ENCODE measurements around the gene SPTBN5.

The SPTBN5 gene

DNA sequence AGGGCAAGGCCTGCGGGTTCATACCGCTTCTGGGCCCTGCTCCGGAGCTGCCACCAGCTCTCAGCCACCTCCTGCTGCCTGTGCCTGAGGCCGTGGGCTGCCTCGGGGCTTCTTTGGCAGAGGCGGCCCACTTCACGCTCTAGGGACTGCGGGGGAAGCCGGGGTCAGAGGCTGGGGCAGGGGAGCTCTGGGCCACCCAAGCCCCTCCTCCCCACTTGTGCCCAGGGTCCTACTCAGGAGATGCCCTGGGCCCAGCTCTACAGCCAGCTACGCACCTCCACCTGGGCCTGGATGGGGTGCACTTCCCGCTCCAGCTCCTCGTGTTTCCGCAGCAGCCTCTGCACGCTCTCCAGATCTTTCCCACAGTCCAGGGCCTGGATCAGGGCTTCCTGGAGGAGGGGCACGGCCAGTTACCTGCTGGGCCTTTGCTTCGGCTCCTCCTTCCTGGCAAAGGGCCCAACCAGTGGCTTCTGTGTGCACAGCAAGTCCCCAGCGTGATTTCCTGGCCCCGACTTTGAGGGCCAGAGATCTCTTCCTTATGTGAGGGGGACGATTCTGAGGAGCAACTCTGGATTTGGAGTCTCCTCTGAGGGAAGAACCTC is 31.2 kb downstream of the SPTBN5 start:
- no peak for DNase-seq

DNA sequence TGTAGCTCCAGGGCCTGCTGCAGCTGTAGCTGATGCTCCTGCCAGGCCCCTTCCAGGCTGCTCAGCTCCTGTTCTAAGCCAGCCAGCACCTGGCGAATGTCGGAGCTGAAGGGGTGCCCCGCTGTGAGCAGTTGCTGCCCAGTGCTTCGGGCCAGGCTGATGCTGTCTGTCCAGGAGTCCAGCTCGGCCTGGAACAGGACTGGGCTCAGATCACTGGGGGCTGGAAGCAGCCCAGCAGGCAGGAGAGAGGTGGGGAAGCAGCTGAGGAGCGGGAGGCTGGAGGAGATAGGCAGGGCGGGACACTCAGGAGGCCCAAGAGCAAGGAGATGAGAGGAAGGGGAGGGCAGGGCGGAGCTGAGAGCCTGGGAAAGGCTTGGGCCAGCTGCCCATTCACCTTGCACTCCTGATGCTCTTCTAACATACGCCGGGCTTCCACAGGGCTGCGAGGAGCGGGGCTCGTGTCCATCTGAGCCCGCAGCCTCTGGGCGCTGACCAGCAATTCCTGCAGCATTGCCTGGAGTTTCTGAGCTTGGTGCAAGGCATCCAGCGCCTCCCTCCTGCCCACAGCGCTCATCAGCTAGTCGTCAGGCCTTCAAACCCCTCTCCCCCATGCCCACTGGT is 32.0 kb downstream of the SPTBN5 start:
- no peak for DNase-seq

DNA sequence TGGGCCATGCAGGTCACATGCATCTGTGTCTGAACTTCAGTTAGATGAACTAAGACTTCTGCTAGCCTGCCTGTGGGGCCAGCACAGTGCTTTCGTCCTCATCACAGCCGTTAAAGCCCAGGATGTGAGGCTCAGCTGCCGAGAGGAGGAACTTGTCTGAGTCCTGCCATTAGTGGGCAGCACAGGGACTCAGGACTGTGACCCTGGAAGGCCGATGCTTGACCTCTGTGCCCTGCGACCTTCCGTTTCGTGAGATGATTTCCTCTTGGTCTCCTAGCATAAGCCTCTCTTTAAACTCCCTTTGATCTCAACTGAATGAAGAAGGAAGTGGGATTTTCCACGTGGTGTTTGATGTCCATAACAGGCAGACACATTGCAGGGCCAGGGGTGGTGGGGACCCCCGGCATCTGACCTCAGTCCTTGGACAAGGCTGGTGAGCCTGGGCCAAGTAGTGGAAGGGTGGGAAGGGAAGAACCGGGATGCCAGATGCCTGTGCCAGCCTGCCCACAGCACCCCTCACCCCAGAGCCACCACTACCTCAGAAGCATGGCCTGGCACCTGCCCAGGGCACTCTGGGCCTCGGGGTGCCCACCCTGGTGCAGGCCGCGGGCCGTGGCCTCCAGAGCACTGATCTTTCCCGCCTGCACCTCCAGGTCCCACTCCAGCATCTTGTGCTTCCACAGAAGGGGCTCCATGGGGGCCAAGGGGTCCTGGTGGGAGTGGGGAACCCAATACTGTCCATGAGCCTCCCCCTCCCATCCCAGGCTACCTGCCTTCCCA is 33.6 kb downstream of the SPTBN5 start:
- no peak for DNase-seq

DNA sequence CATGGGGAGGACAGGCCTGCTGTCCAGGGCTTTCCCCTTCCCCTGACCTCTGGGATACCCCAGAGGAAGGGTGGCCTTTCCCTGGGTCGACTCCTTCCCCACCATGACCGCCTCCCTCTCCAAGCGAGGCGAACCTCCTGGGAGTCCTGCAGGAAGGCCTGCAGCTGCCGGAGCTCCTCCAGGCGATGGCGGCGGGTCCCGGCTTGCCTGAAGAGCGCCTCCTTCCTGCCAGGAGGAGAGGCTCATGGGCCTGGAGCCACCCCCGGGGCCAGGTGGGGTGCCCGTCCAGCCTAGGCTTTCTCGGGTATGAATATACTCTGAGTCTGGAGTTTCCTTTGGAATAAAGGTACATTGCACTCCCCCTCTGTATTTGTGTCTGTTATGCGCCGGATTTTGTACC is 35.1 kb downstream of the SPTBN5 start:
- no peak for DNase-seq

DNA sequence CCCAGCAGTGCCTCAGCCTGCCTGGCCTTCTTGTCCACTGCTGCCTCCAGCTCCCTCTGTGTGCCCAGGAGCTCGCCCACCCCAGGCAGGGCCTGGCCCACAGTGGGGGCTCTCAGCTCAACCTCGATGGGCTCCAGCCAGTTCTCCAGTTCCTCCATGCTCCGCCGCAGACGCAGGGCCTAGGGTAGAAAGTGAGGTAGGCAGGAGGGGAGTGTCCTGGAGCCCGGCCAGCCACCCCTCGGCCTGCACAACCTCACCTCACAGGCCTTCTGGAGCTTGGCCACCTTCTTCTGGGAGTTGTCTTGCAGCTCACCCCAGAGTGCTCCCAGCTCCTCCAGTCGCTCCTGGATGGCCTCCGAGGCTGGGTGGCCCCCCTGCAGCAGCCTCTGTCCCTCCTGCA is 36.5 kb downstream of the SPTBN5 start:
- DNase-seq: no peak

DNA sequence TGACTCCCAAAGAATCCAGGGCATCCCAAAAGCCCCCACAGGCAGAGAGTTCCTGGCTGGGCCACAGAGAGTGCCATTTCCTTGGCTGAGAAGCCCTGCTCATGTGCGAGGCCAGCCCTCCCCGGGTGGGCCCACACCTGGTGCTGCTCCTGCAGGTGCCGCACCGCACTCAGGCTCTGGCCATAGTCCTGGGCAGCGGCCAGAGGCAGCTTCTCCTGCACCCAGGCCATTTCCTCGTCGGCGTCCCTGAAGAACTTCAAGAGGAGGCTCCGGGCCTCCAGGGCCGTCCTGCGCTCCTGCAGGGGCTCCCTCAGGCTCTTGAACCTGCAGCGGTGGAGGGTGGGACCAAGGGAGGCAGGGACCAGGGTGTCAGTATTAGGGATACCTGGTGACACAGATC is 37.1 kb downstream of the SPTBN5 start:
- no peak for DNase-seq

DNA sequence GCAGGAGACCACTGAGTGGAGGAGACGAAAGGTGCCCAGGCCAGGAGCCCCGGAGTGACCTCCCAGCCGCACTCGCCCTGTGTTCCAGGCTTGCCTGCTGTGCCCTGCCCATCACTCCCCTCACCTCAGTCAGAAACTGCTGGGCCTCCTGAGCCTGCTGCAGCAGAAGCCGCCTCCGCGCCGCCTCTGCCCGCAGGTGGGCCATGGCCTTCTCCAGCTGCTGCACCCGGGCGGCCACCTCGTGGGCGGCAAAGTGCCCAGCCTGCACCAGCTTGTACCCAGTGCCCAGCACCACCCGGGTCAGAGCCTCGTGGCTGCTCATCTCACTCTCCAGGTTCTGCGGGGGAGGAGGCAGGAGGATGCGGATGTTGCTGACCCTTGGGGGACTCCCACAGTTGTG is 37.6 kb downstream of the SPTBN5 start:
- no peak for DNase-seq

DNA sequence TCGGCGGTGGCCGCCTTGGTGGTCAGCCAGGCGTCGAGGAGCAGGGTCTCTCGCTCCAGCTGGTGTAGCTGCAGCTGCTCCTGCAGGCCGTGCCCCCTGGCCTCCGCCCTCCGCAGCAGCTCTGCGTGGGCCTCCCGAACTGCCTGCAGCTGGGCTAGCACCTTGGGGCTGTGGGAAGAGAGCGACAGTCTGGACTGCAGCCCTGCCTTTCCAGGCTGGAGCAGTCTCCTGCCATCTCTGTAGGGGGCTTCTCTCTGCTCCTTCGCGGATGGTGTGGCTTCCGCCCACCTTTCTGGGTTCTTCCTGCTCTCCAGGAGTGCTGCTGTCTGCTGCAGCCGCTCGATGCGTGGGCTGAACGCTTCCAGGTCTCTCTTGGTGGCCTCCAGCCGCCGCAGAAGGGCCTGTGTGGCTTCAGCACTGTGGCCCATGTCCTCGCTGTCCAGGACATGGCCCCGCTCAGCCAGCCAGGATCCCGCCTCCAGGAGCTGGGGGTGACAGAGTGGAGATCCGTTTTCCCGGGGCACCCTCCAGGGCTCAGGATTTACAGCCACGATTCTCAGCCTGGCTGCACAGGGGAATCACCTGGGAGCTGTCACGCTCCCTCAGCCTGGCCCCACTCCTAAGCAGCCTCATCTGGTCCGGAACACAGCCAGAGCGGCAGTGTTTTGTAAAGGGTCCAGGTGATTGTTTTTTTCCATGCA is 38.4 kb downstream of the SPTBN5 start:
- DNase-seq: no peak

DNA sequence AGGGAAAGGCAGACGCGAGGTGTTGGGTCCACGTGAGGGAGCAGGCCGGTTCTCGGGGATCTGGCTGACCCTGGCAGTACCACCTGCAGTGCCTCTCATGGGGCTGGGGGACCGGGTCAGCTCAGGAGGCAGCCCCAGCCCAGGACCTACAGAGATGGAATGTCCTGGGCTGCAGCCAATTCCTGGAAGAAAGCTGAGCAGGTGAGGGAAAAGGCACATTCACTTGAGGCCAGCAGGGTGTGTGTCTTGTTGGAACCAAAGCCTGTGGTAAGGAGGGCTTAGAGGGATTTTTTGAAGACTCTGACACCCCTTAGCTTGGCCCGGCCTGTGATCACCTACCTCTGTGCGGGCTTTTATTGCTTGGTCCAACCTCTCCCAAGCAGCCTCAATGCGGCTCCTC is 39.4 kb downstream of the SPTBN5 start:
- DNase-seq: no peak

DNA sequence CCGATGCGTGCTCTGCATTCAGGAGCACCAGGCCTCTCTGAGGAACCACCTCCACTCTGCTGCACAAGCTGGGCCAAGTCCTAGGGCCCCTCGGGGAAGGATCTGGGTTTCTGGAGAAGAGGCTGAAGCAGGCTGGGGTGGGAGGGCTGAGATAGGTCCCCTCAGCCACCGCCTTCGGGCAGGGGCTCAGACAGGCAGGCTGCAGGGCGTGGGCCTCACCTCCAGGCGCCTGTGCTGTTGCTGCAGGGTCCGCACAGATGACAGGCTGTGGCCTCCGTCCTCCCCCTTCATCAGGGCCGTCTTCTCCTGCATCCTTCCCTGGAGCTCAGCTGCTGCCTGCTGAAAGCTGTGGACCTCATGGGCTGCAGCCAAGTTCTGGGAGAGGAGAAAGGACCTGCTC is 40.0 kb downstream of the SPTBN5 start:
- DNase-seq: no peak

DNA sequence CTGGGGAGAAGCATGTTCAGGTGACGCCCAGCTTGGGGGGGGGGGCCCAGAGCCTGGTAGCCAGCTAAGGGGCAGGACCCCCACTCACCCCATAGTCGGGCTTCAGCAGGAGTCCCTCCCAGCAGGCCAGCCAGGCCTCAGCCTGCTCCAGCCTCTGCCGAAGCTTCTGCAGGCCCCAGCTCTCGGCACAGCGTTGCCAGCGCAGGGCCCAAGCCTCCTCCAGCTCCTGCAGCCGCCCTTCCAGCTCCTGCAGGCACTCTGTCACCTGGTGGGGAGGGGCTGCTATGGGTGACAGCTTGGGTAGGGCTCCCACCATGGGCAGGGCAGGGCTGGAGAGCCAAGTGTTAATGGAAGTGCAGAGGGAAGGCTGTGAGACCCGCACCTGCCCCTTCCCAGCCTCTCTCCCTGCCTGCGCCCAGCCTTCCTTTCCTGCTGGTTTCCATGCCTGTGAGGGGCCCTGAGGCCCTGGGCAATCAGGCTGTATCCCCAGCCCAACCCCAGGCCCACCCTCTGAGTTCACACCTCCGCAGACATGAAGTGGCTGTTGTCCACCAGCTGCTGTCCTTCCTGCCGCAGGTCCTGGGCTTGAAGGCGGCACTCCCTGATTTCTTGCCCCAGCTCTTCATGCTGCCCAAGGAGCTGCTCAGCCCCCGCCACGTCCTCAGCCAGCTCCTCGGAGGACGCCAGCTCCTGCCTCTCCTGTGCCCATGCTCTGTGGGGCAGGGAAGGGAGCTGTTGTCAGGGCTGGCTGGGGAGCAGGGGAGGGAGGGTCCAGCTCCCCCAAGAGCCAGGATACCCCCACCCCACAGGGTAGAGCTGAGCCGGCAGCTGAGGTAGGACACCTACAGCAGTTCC is 40.9 kb downstream of the SPTBN5 start:
- DNase-seq: no peak

DNA sequence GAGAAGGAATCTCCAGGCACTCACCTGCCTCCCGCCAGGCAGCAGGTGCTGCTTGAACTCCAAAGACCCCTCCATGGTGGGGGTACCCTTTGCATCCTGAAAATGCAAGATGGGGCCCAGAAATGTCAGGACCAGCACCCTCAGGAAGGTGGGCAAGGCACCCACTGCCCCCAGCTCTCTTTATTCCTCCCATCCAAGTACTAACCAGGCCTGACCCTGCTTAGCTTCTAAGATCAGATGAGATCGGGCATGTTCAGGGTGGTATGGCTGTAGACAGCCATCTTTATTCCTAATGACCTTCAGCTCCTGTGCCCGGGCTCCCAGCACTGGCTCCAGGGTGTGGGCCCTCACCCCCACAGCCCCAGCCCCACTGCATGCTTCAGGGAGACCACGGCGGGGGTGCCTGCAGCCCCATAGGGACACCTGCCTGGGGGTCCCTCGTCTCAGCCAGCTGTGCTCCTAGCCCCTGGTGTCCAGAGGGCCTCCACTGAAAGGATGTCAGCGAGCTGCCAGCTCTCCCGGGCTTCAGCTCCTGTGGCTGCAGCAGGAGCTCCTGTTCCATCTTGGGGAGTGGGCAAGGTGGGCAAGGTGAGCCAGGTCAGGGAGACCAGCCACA is 42.0 kb downstream of the SPTBN5 start:
- DNase-seq: no peak

DNA sequence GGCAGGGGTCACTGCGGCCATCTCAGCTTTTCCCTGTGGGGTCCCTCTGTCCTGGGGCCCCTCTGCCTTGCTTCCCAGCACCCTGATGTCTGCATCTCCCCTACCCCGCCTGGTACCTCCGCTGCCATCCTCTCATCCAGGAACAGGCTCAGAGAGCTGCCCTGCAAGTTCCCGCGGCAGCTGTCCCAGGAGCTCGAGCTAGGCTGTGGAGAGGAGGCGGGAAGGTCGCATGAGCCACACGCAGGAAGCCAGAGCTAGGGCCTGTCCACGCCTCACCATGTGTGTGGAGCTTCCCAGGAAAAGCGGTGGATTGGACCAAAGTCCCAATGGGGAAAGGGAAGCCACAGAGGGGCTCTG is 42.7 kb downstream of the SPTBN5 start:
- no peak for DNase-seq

DNA sequence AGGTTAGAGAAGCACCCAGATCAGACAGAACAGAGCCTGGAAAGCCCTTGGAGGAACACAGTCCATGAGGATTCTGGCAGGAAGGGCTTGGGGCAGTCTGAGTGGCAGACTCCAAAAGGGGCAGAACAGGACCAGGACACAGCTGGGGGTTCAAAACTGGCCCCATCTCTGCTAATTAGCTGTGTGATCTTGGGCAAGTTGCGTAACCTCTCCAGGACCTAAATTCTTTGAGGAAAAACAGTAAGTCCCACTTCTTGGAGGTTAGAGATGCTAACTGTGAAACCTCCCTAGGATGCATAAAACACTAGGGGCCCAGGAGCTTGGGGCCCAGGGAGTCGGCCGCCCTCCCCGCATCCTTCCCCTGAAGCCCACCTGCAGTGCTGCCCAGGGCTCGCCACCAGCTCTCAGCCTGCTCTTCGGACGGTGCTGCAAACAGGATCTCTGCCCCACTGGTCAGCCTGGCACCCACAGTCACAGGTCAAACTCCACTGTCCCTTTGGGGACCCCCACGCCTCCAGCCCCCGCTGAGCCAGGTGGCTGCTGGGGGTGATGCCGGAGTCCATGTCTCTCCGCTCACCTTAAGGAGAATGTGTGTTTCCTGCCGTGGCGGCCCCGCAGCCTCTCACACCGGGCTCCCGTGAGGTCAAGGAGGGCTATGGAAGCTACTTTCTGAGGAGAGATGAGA is 43.2 kb downstream of the SPTBN5 start:
- DNase-seq: no peak

DNA sequence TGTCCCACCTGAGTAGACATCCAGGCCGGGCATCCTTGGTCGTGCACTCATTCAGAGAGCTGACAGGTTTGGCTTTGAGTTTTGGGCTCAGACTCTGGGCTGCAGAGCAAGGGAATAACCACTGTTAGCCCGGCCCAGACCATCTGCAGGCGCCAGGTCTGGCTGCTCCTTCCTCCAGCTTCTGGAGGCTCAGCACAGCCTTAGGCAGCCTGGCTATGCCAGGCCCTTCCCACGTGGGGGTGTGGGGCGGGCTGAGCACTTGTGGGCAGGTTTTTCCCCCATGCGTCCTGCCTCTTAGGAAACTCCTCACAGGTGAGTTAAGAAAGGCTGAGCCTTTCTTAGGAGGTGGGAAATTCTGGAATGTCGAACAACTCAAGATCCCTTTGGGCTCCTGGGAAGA is 44.0 kb downstream of the SPTBN5 start:
- DNase-seq: no peak

DNA sequence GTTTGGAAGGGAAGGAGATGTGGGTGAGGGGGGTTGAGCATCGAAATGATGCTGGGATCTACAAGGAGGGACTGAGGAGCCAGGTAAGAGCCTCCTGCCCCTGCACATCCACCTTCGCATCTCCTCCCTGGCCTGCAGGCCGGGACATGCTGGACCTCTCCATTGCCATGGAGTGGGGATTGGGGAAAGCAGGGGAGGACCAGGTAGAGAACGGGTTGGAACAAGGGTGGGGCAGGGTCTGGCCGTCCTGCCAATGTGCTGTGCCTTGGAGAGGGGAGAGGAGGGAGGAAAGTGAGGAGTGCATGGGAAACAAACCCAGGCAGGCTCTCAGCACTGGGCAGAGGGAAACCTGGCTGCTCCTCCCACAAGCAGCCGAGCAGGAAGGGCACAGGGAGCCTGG is 44.6 kb downstream of the SPTBN5 start:
- no peak for DNase-seq

DNA sequence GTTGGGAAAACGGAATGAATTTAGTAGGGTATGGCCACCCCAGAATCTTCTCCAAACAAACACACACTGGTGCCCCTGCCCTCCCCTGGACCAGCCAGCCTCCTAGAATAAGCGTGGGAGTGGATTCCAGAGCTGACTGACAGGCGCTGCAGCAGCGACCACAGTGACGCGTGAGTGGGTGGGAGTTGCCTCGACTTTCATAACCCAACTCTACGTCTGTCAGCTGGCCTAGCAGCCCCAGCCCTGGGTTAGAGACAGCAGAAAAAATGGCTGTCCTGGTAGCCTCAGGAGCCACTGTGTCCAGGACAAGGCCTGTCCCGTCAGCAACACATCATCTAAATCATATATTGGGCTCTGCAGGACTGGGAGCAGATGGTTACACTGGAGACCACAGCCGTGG is 45.2 kb downstream of the SPTBN5 start:
- no peak for DNase-seq

DNA sequence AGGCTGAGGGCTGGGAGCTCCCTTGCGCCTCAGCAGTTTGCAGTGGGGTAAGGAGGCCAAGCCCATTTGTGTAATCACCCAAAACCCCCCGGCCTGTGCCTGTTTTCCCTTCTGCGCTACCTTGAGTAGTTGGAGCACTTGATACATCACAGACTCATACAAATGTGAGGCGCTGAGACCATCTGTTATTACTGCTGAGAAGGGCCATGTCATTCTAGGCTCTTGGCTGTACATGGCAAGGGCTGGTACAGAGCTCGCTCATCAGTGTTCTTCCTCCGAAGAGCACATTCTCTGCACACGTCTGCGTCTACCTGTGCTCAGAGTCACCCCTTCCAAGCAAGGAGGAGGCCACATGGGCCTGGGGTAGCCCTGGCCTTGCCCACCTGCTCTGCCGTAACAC is 45.9 kb downstream of the SPTBN5 start:
- no peak for DNase-seq

DNA sequence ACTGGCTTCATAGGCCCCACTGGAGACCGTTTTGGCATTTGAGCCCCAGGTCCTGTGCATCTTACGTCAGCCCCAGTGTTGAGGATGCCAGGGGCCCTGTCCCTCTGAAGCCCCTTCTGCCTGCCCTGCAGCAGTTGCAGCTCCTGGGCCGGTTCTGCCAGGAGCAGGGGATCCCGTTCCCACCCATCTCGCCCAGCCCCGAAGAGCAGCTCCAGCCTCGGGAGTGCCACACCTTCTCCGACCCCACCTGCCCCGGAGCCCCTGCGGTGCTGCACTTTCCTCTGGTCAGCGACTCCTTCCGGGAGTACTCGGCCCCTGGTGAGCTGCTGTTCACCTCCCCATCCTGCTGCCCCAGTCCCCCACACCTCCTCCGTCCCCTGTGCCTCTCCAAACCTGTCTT is 46.6 kb downstream of the SPTBN5 start:
- DNase-seq: no peak

DNA sequence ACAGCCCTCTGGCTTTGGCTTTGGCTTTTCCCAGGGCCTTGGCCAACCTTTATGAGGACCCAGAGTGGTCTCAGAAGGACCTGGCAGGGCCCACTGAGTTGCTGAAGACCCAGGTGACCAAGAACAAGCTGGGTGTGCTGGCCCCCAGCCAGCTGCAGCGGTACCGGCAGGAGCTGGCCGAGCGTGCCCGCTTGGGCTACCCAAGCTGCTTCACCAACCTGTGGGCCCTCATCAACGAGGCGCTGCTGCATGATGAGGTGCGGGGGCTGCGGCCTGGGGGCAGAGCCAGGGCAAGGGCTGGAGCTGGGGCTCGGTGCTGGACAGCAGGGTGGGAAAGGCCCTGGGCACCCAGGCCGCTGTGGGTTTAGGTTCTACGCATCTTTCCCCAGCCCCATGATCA is 49.0 kb downstream of the SPTBN5 start:
- DNase-seq: no peak

DNA sequence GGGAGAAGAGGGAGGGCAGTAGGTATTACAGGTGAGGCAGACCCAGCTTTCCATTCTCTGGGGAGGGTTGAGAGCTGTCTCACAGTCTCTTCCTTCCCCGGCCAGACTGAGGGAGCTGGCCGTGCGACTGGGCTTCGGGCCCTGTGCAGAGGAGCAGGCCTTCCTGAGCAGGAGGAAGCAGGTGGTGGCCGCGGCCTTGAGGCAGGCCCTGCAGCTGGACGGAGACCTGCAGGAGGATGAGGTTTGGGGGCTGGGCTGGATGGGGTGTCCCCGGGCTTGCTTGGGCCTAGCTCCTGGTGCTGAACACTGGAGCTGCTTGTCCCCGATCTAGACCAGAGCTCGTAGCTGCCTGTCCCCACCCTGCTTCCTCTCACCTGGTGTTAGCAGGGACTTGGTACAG is 50.3 kb downstream of the SPTBN5 start:
- no peak for DNase-seq

DNA sequence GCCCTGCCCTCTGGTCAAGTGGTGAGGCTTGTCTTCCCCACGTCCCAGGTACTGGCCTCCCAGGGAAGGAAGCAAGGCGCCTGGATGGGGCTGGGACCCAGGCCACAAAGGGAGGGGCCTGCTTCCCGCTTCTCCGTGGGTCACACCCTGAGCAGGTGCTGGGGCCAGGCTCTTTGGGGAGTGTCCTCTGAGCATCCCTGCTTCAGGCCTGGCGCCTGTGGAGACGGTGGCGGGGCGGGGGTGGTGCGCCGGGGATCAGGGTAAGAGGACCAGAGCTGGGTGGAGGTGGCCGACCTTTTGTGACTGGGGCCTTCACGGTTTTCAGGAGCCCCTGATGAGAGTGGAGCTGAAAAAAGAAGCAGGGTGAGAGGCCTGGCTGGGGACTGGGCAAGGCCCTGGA is 51.6 kb downstream of the SPTBN5 start:
- DNase-seq: no peak

Measured in amniotic stem cell (primary cell).